Endothelial cell (in vitro differentiated cells): Measurements from ENCODE around the gene RXRB. TPM values are rescaled to one million over a fixed set of nuclear protein-coding genes. Genes with fewer than 3 reads are reported as not detected.

Experiments
- DNase-seq: peaks from one replicate; pipeline ENCODE4 v3.0.0; 2021; ENCODE audit warnings: low spot score
- H3K27ac Mint-ChIP-seq: one replicate; pipeline ENCODE4 v1.8.0; 2021; ENCODE audit warnings: mixed read lengths, inconsistent platforms; ENCODE audit not compliant: unreplicated experiment
- H3K27me3 Mint-ChIP-seq: one replicate; pipeline ENCODE4 v1.8.0; 2021; ENCODE audit warnings: mild to moderate bottlenecking, moderate library complexity, mixed read lengths, inconsistent platforms; ENCODE audit not compliant: unreplicated experiment
- H3K36me3 Mint-ChIP-seq: one replicate; pipeline ENCODE4 v1.8.0; 2021; ENCODE audit warnings: mild to moderate bottlenecking, low read depth, mixed read lengths, inconsistent platforms; ENCODE audit not compliant: unreplicated experiment
- H3K4me1 Mint-ChIP-seq: one replicate; pipeline ENCODE4 v1.8.0; 2021; ENCODE audit warnings: mild to moderate bottlenecking, mixed read lengths, inconsistent platforms; ENCODE audit not compliant: unreplicated experiment
- H3K4me3 Mint-ChIP-seq: one replicate; pipeline ENCODE4 v1.8.0; 2021; ENCODE audit warnings: mild to moderate bottlenecking, mixed read lengths, inconsistent platforms; ENCODE audit not compliant: unreplicated experiment
- H3K9me3 Mint-ChIP-seq: one replicate; pipeline ENCODE4 v1.8.0; 2021; ENCODE audit warnings: mixed read lengths, inconsistent platforms; ENCODE audit not compliant: unreplicated experiment
- total RNA-seq: library from RNA; stranded (reverse); fragmentation: NEBNext Ultra II Directional; extraction: Animal tissue kit (Norgen Biotek cat#: 25700); gene quantifications from one replicate; pipeline ENCODE4 v1.2.1, GENCODE V29; 2021; ENCODE audit not compliant: unreplicated experiment
- TF ChIP-seq, protein P1 (sequence below): fragments of 200-600 bp; sonication (generic); IDR thresholded peaks from one replicate; pipeline ENCODE4 v1.5.0; 2021; ENCODE audit warnings: antibody characterized with exemption; ENCODE audit not compliant: unreplicated experiment

The RXRB gene
- total RNA-seq, 1 donor from 2014 or later, result 35.8 TPM

DNA sequence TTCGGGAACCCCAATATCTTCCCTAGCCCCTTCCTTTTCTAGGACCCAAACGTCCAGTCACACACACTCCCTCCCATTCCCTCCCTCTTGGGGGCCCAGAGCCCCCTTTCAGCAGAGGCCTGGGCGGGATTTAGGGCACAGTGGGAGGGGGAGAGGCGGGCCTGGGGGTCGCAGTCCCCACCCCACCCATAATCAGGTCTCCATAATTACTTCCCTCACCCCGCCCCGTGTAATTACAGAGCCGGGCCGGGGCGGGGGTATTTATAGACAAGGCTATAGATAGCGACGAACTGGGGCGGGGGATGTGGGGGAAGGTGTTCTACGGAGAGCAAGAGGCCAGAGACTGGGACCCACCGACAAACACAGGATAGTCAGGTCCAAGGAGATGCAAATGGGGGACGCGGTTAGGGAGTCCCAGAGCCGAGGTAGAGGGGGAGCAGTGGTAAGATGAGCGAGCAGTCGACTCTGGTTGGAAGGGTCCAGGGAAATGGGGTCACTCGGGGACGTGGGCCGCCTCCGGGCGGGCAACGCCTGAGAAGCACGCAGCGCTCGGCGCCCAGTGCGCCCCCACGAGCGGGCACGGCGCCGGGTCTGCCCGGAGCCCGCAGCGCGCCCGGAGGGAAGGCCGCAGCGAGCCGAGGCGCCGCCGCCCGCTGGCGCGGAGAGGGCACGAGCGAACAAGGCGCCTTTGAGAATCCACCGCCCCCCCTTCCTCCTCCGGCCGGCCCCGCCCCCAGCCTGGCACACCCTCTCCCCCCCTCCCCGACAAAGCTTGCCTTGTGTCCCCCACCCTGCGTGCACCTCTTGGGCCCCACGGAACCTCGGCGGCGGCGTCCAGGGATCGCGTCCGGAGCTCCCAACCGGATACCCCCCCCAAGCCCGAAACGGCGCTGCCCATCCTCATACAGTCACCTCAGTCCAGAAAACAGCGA lies 7.5 kb downstream of the RXRB start:
- no peak for DNase-seq
- H3K27ac Mint-ChIP-seq, result no peak overlapping the region
- peaks cover 19% of the 10 kb centered on the region for H3K4me1 Mint-ChIP-seq
- H3K36me3 Mint-ChIP-seq, result peaks cover 53% of the 10 kb centered on the region
- TF ChIP-seq, protein P1, sequence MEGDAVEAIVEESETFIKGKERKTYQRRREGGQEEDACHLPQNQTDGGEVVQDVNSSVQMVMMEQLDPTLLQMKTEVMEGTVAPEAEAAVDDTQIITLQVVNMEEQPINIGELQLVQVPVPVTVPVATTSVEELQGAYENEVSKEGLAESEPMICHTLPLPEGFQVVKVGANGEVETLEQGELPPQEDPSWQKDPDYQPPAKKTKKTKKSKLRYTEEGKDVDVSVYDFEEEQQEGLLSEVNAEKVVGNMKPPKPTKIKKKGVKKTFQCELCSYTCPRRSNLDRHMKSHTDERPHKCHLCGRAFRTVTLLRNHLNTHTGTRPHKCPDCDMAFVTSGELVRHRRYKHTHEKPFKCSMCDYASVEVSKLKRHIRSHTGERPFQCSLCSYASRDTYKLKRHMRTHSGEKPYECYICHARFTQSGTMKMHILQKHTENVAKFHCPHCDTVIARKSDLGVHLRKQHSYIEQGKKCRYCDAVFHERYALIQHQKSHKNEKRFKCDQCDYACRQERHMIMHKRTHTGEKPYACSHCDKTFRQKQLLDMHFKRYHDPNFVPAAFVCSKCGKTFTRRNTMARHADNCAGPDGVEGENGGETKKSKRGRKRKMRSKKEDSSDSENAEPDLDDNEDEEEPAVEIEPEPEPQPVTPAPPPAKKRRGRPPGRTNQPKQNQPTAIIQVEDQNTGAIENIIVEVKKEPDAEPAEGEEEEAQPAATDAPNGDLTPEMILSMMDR, result no peak
- H3K4me3 Mint-ChIP-seq, result peak overlapping the region; percentile 80
- peaks cover 12% of the 10 kb centered on the region for H3K27me3 Mint-ChIP-seq
- H3K9me3 Mint-ChIP-seq, result no peaks in the 10 kb centered on the region

DNA sequence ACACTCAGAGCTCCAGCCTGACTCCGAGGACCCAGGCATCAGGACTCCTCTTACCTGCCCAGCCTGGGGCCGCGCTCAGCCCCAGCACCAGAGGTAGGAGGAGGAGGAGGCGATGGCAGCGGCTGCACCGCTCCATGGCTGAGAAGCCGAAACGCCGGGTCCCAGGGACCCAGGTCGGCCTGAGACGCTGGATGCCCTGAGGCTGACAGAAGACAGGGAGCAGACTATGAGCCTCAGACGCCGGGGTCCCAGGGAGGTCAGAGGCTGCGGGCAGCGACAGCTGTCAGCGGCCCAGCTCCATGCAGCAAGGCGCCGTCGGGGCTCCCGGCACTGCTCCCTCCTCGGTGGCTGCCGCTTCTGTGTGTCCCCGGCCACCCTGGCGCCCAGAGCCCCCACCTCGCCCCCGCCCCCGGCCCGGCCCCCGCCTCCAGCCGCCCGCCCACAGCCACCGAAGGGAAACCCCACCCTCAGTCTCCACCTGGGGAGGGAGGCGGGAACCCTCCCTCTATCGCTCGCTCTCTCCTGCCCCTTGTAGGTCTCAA lies 8.3 kb downstream of the RXRB start, which contains the start of gene COL11A2:
Gene COL11A2 (minus strand): TSS at position 363 of the 542 bp plus-strand sequence. CDS start 227 bp downstream, at position 136.
- TF ChIP-seq, protein P1, result no peak
- no peak within 1 kb of the TSS for H3K27ac Mint-ChIP-seq
- H3K27me3 Mint-ChIP-seq, result peaks cover 13% of the 10 kb centered on the region
- H3K9me3 Mint-ChIP-seq, result no peaks in the 10 kb centered on the region
- H3K36me3 Mint-ChIP-seq, result peaks cover 51% of the 10 kb centered on the region
- no peak for DNase-seq
- H3K4me3 Mint-ChIP-seq, result peak within 1 kb of the TSS; percentile 84
- H3K4me1 Mint-ChIP-seq, result peaks cover 11% of the 10 kb centered on the region

DNA sequence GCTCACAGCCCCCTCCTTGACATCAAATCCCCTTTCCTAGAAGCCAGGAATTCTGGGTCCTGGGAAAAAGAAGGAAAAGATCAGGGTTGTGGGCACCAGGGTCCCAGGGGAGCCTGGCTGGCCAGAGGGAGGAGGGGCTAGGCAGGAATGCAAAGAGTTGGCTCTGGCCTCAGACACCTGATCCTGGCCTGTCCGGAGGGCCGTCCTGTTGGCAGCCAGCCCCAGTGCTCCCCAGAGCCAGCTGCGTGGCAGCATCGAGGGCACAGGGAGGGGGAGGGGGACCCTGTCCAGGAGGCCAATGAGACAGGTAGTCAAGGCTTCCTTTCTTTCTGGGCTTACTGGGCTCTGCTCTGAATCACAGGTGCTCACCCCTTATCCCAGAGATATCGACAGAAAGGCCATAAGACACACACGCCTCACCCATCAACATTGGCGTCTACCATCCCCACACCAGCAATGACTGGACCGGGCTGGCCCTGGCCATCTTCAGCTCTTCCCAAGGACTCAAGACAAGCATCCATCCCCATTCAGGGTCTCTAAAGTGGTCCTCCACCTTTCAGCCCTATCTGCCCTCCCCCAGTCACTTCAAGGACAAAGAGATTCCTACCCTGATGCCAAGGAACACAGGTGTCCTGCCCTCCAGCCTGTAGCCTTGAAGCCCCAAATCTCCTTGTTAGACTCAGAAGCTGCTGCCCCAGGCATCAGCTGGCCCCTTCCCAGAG lies 8.9 kb downstream of the RXRB start:
- peaks cover 11% of the 10 kb centered on the region for H3K4me1 Mint-ChIP-seq
- peaks cover 13% of the 10 kb centered on the region for H3K27me3 Mint-ChIP-seq
- TF ChIP-seq, protein P1, result no peak
- peaks cover 53% of the 10 kb centered on the region for H3K36me3 Mint-ChIP-seq
- H3K9me3 Mint-ChIP-seq, result no peaks in the 10 kb centered on the region
- H3K4me3 Mint-ChIP-seq, result peak overlapping the region; percentile 84
- H3K27ac Mint-ChIP-seq, result no peak overlapping the region
- no peak for DNase-seq

GRCh38 chr6:33190504-33191107 lies 9.9 kb downstream of the RXRB start:
- H3K27me3 Mint-ChIP-seq, result peaks cover 14% of the 10 kb centered on the region

More at GRCh38 chr6:33190504-33191107, 9.9 kb downstream of the RXRB start:
- DNase-seq, result no peak
- H3K36me3 Mint-ChIP-seq, result peaks cover 46% of the 10 kb centered on the region
- no peaks in the 10 kb centered on the region for H3K9me3 Mint-ChIP-seq
- peak overlapping the region; percentile 82 for H3K4me3 Mint-ChIP-seq
- TF ChIP-seq, protein P1, result no peak
- peaks cover 12% of the 10 kb centered on the region for H3K4me1 Mint-ChIP-seq
- H3K27ac Mint-ChIP-seq, result peak overlapping the region; percentile 5
